NCI-H2227 (cell line): ENCODE results near the gene OOSP1.
"Not testable (repeated sequence)": the region's sequence is repeated elsewhere in the genome, so short reads cannot be mapped to it uniquely, and the experiment has no call there.

Experiments
- DNase-seq: peaks from one replicate; lab custom pipeline; 2025; ENCODE audit not compliant: unreplicated experiment; lab: John Stamatoyannopoulos, UW

OOSP1 gene

GRCh38 chr11:59938132-59938531 is at the start of gene OOSP1:
Gene OOSP1 (plus strand): TSS chr11:59938432. CDS start chr11:59938455, 23 bp downstream.
- DNase-seq, result no peak

DNA sequence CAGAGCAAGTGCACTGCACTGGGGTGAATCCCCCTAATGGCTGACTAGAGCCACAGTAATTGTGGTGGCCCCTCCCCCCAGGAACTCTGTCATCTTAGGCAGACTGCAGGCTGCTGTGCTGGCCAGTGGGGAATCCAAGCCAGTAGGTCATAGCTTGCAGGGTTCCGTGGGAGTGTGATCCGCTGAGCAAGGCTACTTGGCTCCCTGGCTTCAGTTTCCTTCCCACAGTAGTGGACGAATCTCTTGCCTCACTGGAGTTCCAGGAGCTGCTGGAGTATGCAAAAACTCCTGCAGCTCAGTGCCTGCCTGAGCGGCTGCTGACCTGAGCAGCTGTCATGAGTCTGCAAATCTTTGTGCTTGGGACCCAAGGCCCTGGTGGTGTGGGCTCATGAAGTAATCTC is 46.5 kb upstream of the OOSP1 start:
- DNase-seq, result no peak

- DNase-seq, result no peak
These were observed 43.6 kb upstream of the OOSP1 start for GRCh38 chr11:59894616-59895015.

DNA sequence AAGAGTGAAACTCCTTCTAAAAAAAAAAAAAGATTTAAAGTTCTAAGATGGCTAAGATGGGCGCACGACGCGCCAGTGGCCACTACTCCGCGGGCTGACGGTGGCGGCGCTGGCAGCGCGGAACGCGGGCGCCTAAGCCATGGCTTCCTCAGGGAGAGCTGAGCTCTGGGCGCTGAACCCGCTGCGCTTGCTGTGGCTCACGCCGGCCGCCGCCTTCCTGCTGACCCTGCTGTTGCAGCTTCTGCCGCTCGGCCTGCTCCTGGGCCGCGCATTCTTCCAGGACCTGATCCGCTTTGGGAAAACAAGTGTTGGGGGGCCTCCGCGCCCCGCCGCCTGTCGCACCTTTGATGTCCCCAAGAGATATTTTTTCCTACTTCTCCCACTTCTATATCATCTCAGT is 40.2 kb upstream of the OOSP1 start:
- DNase-seq, result no peak

GRCh38 chr11:59898650-59899049 is 39.6 kb upstream of the OOSP1 start:
- no peak for DNase-seq

DNA sequence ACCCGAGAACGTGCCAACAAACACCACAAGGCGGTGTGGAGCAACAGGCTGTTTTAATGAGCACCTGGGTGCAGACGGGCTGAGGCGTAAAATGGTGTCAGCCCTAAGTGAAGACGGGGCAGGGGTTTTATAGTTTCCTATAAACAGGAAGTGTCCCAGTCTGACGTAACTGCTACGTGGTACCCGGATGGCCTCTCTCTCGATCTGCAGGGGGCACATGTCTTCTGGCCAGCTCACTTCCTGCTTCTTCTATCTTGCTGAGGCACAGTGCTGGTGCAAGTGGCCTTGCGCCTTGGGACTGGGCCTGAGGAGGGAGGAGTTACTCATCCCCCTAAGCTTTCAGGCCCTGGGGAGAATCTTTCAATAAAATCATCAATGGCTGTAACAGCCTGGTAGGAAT is 38.7 kb upstream of the OOSP1 start:
- DNase-seq, result no peak

DNA sequence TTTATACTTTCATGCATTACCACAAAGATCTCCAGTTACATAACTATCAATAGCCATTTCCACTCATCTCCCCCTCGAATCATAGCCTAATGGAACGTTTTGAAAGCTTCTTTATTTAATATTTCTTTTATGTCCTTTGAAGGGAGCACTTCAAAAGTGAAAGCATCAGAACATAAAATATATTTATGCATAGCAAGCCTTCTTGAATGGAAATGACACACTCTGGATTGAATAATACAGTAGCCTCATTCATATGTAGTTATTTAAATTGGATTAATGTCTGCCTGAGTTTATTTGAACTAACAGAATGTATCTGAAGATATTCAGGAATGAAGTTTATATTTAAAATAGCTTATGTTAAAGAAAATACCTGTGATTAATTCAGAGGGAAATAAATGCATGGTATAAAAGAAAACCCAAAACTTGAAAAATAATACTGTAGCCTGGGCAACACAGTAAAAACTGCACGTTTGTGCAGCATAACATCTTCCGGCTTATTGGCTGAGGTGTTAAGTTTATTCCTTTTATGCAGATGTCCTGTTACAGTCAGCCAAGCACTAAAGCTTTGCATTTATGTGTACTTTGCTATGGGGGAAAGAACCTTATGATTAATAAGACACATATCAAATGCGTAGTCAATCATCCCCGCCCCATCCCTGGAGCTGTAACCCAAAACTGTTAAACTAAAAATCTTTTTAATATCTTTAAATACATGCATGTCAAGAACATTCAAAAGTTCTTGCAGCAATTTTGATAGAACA is 37.7 kb upstream of the OOSP1 start:
- no peak for DNase-seq

GRCh38 chr11:59901306-59901705 is 36.9 kb upstream of the OOSP1 start:
- no peak for DNase-seq

DNA sequence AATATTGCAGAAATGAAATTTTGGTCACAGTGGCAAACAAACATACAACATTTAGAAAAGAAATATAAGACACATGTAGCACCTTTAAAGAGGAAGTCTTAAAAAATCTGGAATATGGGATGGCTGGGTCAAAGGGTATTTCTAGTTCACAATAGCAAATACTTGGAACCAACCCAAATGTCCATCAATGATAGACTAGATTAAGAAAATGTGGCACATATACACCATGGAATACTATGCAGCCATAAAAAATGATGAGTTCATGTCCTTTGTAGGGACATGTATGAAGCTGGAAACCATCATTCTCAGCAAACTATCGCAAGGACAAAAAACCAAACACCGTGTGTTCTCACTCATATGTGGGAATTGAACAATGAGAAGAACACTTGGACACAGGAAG is 34.7 kb upstream of the OOSP1 start:
- not testable (repeated sequence) for DNase-seq

- DNase-seq, result no peak
These were observed 19.8 kb upstream of the OOSP1 start for GRCh38 chr11:59918480-59918879.

- DNase-seq, result no peak
These were observed 19.1 kb upstream of the OOSP1 start for GRCh38 chr11:59918987-59919589.

DNA sequence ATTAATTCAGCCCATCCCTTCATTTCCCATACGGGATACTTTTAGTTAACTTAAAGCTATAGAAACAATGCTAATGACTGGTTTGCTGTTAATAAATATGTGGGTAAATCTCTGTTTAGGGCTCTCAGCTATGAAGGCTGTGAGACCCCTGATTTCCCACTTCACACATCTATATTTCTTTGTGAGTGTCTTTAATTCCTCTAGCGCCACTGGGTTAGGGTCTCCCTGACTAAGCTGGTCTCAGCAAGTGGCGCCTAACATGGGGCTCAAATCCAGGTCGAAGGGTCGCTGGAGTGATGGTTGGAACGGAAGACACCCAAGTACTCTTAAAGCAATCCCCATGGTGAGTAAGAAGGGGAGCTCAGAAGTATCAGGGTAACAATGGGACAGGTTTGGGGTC is 14.4 kb upstream of the OOSP1 start:
- DNase-seq, result no peak

DNA sequence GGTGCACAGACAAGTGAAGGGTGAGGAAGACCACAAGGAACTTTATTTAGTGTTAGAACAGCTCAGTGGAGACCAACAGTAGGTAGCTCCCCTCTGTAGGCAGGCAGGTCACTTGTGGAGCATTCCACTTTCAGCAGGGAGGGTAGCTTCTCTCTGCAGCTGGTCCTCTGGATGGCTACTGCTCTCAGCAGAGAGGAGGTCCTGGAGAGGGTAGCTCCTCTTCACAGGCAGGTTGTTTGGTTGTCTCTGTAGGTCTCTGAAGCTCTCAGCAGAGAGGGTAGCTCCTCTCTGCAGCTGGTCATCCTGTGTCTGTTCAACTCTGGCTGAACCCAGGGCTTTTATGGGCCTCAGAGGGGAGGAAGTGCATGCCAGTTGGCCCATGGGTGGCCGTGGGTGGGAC is 6.5 kb upstream of the OOSP1 start:
- no peak for DNase-seq

- DNase-seq, result no peak
These were observed 486 bp downstream of the OOSP1 start for GRCh38 chr11:59938718-59939117.

DNA sequence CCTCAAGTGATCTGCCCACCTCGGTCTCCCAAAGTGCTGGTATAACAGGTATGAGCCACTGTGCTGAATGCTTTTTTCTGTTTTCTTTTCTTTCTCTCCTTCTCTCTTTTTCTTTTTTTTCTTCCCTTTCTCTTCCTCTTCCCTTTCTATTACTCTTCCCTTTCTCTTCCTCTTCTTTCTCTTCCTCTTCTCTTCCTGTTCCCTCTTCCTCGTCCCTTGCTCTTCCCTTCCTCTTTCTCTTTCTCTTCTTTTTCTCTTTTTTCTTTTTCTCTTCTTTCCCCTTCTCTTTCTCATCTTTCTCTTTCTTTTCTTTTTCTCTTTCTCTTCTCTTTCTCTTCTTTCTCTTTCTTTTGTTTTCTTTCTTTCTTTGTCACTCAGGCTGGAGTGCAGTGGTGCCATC is 1.2 kb downstream of the OOSP1 start:
- no peak for DNase-seq

- no peak for DNase-seq
These were observed 2.9 kb downstream of the OOSP1 start for GRCh38 chr11:59941091-59941490.

GRCh38 chr11:59943997-59944714 is 5.9 kb downstream of the OOSP1 start:
- DNase-seq, result no peak

- DNase-seq, result no peak
These were observed 6.5 kb downstream of the OOSP1 start for GRCh38 chr11:59944720-59945119.

DNA sequence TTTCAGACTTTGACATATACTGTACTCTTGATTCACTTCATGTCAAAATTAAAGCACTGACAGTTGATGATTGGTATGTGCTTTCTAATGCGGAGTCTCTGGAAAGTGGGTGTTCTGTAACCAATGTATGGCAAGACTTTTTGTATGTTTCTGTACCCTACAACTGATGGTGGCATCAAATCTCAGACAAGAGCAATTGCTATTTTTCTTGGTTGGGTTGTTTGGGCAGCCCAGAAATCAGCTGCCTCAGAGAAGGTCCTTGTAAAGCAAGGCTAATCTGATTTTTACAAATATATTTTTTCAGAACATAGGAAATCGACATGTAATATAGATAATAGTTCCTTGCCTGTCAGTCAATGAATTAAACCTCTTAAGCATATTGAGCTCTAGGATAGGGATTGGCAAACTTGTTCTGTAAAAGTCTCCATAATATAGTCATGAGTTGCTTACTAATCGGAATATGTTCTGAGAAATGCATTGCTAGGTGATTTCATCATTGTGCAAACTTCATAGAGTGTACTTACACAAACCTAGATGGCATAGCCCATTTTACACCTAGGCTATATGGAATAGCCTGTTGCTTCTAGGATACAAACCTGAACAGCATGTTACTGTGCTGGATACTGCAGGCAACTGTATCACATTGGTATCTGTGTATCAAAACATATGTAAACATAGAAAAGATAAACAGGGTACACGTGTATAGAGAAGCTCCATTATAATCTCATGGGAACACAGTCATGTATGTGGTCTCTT is 15.4 kb downstream of the OOSP1 start:
- no peak for DNase-seq

GRCh38 chr11:59954219-59954847 is 16.1 kb downstream of the OOSP1 start:
- DNase-seq, result no peak

- no peak for DNase-seq
These were observed 18.9 kb downstream of the OOSP1 start for GRCh38 chr11:59957094-59957493.
